B cell (primary cell): Measurements from ENCODE around the gene COX5B.

Experiments used
- CTCF ChIP-seq: fragments of 200-600 bp; IDR thresholded peaks from one replicate; pipeline ENCODE4 v1.8.0; 2022; ENCODE audit warnings: antibody characterized with exemption, mild to moderate bottlenecking
- EZH2 ChIP-seq: IDR thresholded peaks from 2 replicates; pipeline ENCODE4 v1.6.1; 2012; ENCODE audit warnings: borderline replicate concordance, low read depth, mild to moderate bottlenecking, moderate library complexity, low read length; ENCODE audit not compliant: insufficient read depth, poor library complexity, severe bottlenecking

- TF ChIP-seq CTCF (no peak), EZH2 (no peak)
Measured at GRCh38 chr2:97654791-97655190, 8.9 kb downstream of the COX5B start.
